ENCODE measurements around the gene ZBTB7C. TPM values are rescaled to one million over a fixed set of nuclear protein-coding genes. Genes with fewer than 3 reads are reported as not detected.

ZBTB7C gene
- total RNA-seq, 1 donor from 2014 or later = under 0.01 TPM

DNA sequence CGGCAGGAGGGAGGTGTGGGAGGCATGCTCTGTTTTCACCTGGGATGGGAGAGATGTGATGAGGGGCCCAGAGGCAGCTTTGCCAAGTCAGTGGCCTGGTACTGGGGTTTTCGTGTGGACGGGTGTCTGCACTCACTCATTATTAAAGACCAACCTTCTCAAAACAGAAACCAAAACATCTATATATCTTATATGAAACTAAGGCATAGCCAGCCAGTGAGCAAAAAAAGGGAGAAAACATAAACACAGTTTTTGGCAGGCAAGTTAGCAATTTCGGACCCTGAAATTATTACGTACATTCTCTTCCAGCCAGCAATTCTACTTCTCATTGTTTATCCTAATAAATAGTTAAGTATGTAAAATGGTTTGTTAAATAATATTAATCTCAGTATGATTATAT lies 297.6 kb downstream of the ZBTB7C start:
- TF ChIP-seq, protein P1, sequence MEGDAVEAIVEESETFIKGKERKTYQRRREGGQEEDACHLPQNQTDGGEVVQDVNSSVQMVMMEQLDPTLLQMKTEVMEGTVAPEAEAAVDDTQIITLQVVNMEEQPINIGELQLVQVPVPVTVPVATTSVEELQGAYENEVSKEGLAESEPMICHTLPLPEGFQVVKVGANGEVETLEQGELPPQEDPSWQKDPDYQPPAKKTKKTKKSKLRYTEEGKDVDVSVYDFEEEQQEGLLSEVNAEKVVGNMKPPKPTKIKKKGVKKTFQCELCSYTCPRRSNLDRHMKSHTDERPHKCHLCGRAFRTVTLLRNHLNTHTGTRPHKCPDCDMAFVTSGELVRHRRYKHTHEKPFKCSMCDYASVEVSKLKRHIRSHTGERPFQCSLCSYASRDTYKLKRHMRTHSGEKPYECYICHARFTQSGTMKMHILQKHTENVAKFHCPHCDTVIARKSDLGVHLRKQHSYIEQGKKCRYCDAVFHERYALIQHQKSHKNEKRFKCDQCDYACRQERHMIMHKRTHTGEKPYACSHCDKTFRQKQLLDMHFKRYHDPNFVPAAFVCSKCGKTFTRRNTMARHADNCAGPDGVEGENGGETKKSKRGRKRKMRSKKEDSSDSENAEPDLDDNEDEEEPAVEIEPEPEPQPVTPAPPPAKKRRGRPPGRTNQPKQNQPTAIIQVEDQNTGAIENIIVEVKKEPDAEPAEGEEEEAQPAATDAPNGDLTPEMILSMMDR (IDR thresholded peaks at IDR 0.05; ENCODE audit: insufficient read depth, low read length, severe bottlenecking) = no peak
- DNase-seq (ENCODE audit: low read depth) (no peak), FAIRE-seq (no peak)
- H3K36me3 ChIP-seq (ENCODE audit: control insufficient read depth, insufficient read depth, low read length) = no peaks in the 10 kb centered on the region
- H3K27me3 ChIP-seq (ENCODE audit: control insufficient read depth, insufficient read depth, low read length) = no peaks in the 10 kb centered on the region
- H3K4me3 ChIP-seq (ENCODE audit: low read depth, low read length) = no peak overlapping the region

DNA sequence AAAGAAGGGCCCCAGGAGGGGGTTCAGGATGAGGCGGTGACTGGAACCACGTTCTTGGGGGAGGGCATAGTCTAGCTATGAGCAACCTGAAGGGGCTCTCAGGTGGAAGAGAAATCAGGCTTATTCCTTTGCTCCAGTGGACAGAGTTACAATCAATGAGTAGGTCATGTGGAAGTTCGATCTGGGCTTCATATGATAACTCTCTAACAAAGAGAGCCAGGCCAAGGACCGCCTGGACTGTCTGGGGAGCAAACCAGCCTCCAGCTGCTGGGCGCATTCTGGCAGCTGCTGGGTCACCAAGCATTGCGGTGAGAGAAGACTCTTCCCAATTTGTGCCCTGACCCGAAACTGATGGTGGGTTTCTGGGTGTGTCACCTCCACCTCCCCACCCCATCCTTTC lies 298.4 kb downstream of the ZBTB7C start:
- DNase-seq (ENCODE audit: low read depth) (no peak), FAIRE-seq (no peak)
- H3K4me3 ChIP-seq (ENCODE audit: low read depth, low read length) = no peak overlapping the region
- no peaks in the 10 kb centered on the region for H3K27me3 ChIP-seq (ENCODE audit: control insufficient read depth, insufficient read depth, low read length)
- TF ChIP-seq, protein P1 (IDR thresholded peaks at IDR 0.05; ENCODE audit: insufficient read depth, low read length, severe bottlenecking) = no peak
- no peaks in the 10 kb centered on the region for H3K36me3 ChIP-seq (ENCODE audit: control insufficient read depth, insufficient read depth, low read length)

DNA sequence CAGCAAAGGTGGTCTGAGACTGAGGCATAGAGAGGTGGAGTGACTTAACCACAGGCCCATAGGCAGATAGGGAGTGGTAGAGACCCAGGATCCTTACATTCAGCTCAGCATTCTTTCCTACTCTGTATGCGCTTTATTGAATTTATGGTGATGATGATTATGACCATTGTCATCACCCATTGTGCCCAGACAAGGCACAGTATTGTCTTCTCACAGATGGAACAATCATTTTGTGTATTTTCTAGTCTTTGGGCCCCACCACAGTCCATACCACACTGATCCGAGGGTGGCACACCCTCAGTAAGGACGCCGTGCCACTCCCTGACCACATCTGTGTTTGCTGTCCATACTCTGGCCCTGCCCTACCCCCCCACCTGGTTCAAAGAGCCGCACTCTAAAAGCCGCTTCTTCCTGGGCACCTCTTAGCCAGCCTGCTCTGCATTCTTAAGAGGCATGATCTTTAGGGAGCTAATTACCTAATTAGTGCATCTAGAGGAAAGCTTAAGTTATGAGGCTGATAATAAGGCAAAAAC lies 299.2 kb downstream of the ZBTB7C start:
- TF ChIP-seq, protein P1 (IDR thresholded peaks at IDR 0.05; ENCODE audit: insufficient read depth, low read length, severe bottlenecking) = no peak
- no peak for DNase-seq (ENCODE audit: low read depth)
- H3K27me3 ChIP-seq (ENCODE audit: control insufficient read depth, insufficient read depth, low read length) = no peaks in the 10 kb centered on the region
- H3K4me3 ChIP-seq (ENCODE audit: low read depth, low read length) = no peak overlapping the region
- no peaks in the 10 kb centered on the region for H3K36me3 ChIP-seq (ENCODE audit: control insufficient read depth, insufficient read depth, low read length)
- no peak for FAIRE-seq

DNA sequence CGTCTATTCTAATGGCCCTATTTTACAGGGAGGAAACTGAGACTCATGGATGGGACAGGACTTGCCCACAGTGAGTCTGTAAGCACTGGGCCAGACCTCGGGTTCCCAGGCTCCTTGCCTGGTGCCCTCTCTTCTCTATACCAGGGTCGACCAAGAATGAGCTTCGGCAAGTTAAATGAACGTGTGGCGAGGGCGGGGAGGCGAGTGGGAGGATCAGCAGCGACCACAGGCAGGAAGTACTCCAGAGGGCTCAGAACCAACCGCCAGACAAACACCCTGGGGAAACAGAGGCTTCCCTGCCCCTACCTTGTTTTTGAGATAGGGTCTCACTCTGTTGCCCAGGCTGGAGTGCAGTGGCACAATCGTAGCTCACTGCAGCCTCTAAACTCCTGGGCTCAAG lies 301.0 kb downstream of the ZBTB7C start:
- DNase-seq (ENCODE audit: low read depth) = no peak
- no peaks in the 10 kb centered on the region for H3K36me3 ChIP-seq (ENCODE audit: control insufficient read depth, insufficient read depth, low read length)
- no peak for FAIRE-seq
- TF ChIP-seq, protein P1 (IDR thresholded peaks at IDR 0.05; ENCODE audit: insufficient read depth, low read length, severe bottlenecking) = no peak
- H3K27me3 ChIP-seq (ENCODE audit: control insufficient read depth, insufficient read depth, low read length) = no peaks in the 10 kb centered on the region
- H3K4me3 ChIP-seq (ENCODE audit: low read depth, low read length) = no peak overlapping the region

DNA sequence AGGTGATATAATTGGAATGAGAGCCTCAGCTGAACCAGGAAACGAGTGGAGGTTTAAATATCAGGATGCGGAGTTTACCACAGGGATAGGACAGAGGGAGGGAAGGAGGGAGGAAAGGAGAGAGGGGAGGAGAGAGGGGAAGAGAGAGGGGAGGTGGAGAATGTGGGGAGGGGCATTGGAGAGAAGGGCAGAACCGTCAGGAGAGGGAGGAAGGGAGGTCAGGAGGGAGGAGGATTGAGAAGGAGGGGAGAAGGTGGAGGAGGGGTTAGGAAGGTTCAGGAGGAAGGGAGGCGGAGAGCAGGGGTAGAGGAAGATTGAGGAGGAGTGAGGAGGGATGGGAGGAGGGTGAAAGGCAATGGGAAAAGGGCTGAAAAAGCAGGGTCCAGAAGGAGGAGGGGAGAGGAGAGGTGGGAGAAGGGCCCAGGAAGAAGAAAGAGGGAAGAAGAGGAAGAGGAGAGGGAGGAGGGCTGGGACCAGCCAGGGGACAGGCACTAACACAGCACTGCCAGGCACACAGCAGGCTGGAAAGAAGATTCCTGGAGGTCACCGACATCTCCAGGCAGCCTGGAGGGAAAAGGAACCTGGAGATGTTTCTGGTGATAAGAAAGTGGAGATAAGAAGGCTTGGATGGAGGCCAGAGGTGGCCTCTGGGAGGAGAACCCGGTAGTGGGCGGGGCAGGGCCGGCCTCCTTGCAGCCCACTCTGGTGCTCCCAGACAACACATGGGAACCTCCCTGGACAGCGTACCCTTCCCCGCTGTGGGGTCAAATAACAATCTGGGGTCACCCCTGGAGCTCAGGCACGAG lies 302.0 kb downstream of the ZBTB7C start:
- TF ChIP-seq, protein P1 (IDR thresholded peaks at IDR 0.05; ENCODE audit: insufficient read depth, low read length, severe bottlenecking) = no peak
- DNase-seq (ENCODE audit: low read depth) (no peak), FAIRE-seq (no peak)
- no peaks in the 10 kb centered on the region for H3K27me3 ChIP-seq (ENCODE audit: control insufficient read depth, insufficient read depth, low read length)
- no peak overlapping the region for H3K4me3 ChIP-seq (ENCODE audit: low read depth, low read length)
- no peaks in the 10 kb centered on the region for H3K36me3 ChIP-seq (ENCODE audit: control insufficient read depth, insufficient read depth, low read length)

All from bronchial epithelial cell (primary cell).